ENCODE measurements around the gene ARL3. TPM values are rescaled to one million over a fixed set of nuclear protein-coding genes. Genes with fewer than 3 reads are reported as not detected.
"Not testable (repeated sequence)": the region's sequence is repeated elsewhere in the genome, so short reads cannot be mapped to it uniquely, and the experiment has no call there.

The ARL3 gene
- total RNA-seq, 1 experiment from 2014 or later, result 6.6 TPM

GRCh38 chr10:102716900-102717565 lies 2.8 kb upstream of the ARL3 start:
- H3K27me3 ChIP-seq, DNase-seq, H3K36me3 ChIP-seq, H3K9me3 ChIP-seq, H3K4me3 ChIP-seq: not testable (repeated sequence)

GRCh38 chr10:102715880-102716279 lies 1.7 kb upstream of the ARL3 start:
- no peak overlapping the region for H3K4me3 ChIP-seq
- H3K36me3 ChIP-seq, result peaks cover 2% of the 10 kb centered on the region; the same call in 1 of the 2 replicates
- DNase-seq, result no peak
- H3K27me3 ChIP-seq, result no peaks in the 10 kb centered on the region
- H3K9me3 ChIP-seq, result no peaks in the 10 kb centered on the region

GRCh38 chr10:102714621-102715455 lies 641 bp upstream of the ARL3 start, which contains the start of gene SFXN2:
TSS of gene SFXN2 (plus strand) at chr10:102714636. CDS start at chr10:102726637, 12,001 bp downstream.
- DNase-seq, result peak; percentile 12
- Histone ChIP-seq H3K36me3 (peaks cover 2% of the 10 kb centered on the region; the same call in 1 of the 2 replicates), H3K27me3 (no peaks in the 10 kb centered on the region), H3K9me3 (no peaks in the 10 kb centered on the region), H3K4me3 (peak within 1 kb of the TSS; percentile 90)

GRCh38 chr10:102713539-102713813 lies 721 bp downstream of the ARL3 start:
- DNase-seq, result no peak
- H3K9me3 ChIP-seq, result no peaks in the 10 kb centered on the region
- H3K36me3 ChIP-seq, result peaks cover 2% of the 10 kb centered on the region; the same call in 1 of the 2 replicates
- H3K4me3 ChIP-seq, result peak overlapping the region; percentile 90
- no peaks in the 10 kb centered on the region for H3K27me3 ChIP-seq

GRCh38 chr10:102712843-102713538 lies 1.2 kb downstream of the ARL3 start:
- H3K27me3 ChIP-seq, result no peaks in the 10 kb centered on the region
- H3K4me3 ChIP-seq, result peak overlapping the region; percentile 90
- no peak for DNase-seq
- no peaks in the 10 kb centered on the region for H3K9me3 ChIP-seq
- peaks cover 2% of the 10 kb centered on the region; the same call in 1 of the 2 replicates for H3K36me3 ChIP-seq

- H3K4me3 ChIP-seq, result peak overlapping the region; percentile 1; the same call in 1 of the 2 replicates
- H3K36me3 ChIP-seq, result no peaks in the 10 kb centered on the region
- no peaks in the 10 kb centered on the region for H3K27me3 ChIP-seq
- no peak for DNase-seq
- no peaks in the 10 kb centered on the region for H3K9me3 ChIP-seq
Observed at GRCh38 chr10:102712089-102712488, 2.1 kb downstream of the ARL3 start.

- Histone ChIP-seq H3K36me3 (no peaks in the 10 kb centered on the region), H3K9me3 (no peaks in the 10 kb centered on the region), H3K4me3 (no peak overlapping the region), H3K27me3 (no peaks in the 10 kb centered on the region)
- peak; percentile 41 for DNase-seq
Observed at GRCh38 chr10:102710609-102711008, 3.6 kb downstream of the ARL3 start.

GRCh38 chr10:102705531-102705930 lies 8.7 kb downstream of the ARL3 start:
- H3K9me3 ChIP-seq, result no peaks in the 10 kb centered on the region
- H3K27me3 ChIP-seq, result no peaks in the 10 kb centered on the region
- H3K36me3 ChIP-seq, result no peaks in the 10 kb centered on the region
- H3K4me3 ChIP-seq, result no peak overlapping the region
- DNase-seq, result no peak

GRCh38 chr10:102704915-102705314 lies 9.3 kb downstream of the ARL3 start:
- Histone ChIP-seq H3K36me3 (no peaks in the 10 kb centered on the region), H3K27me3 (no peaks in the 10 kb centered on the region), H3K4me3 (no peak overlapping the region), H3K9me3 (no peaks in the 10 kb centered on the region)
- no peak for DNase-seq

- H3K9me3 ChIP-seq, result no peaks in the 10 kb centered on the region
- H3K36me3 ChIP-seq, result no peaks in the 10 kb centered on the region
- no peak for DNase-seq
- H3K27me3 ChIP-seq, result no peaks in the 10 kb centered on the region
- H3K4me3 ChIP-seq, result no peak overlapping the region
Observed at GRCh38 chr10:102702742-102703141, 11.5 kb downstream of the ARL3 start.

GRCh38 chr10:102701796-102702195 lies 12.4 kb downstream of the ARL3 start:
- Histone ChIP-seq H3K27me3 (no peaks in the 10 kb centered on the region), H3K36me3 (no peaks in the 10 kb centered on the region), H3K4me3 (no peak overlapping the region), H3K9me3 (no peaks in the 10 kb centered on the region)
- DNase-seq, result no peak

GRCh38 chr10:102701272-102701671 lies 12.9 kb downstream of the ARL3 start:
- DNase-seq, result no peak

GRCh38 chr10:102698894-102699293 lies 15.3 kb downstream of the ARL3 start:
- Histone ChIP-seq H3K4me3 (no peak overlapping the region), H3K36me3 (no peaks in the 10 kb centered on the region; the same call in 1 of the 2 replicates), H3K27me3 (no peaks in the 10 kb centered on the region), H3K9me3 (no peaks in the 10 kb centered on the region)
- no peak for DNase-seq

More at GRCh38 chr10:102701272-102701671, 12.9 kb downstream of the ARL3 start:
- no peaks in the 10 kb centered on the region for H3K27me3 ChIP-seq
- no peaks in the 10 kb centered on the region for H3K36me3 ChIP-seq
- H3K4me3 ChIP-seq, result no peak overlapping the region
- no peaks in the 10 kb centered on the region for H3K9me3 ChIP-seq

- H3K27me3 ChIP-seq, result no peaks in the 10 kb centered on the region
- DNase-seq, result no peak
- H3K4me3 ChIP-seq, result no peak overlapping the region
- H3K9me3 ChIP-seq, result no peaks in the 10 kb centered on the region
- H3K36me3 ChIP-seq, result no peaks in the 10 kb centered on the region; the same call in 1 of the 2 replicates
Observed at GRCh38 chr10:102696736-102697135, 17.5 kb downstream of the ARL3 start.

GRCh38 chr10:102695401-102695800 lies 18.8 kb downstream of the ARL3 start:
- not testable (repeated sequence) for H3K36me3 ChIP-seq, H3K9me3 ChIP-seq, H3K4me3 ChIP-seq, H3K27me3 ChIP-seq, DNase-seq

- no peaks in the 10 kb centered on the region for H3K9me3 ChIP-seq
- H3K27me3 ChIP-seq, result no peaks in the 10 kb centered on the region
- H3K36me3 ChIP-seq, result no peaks in the 10 kb centered on the region; the same call in 1 of the 2 replicates
- DNase-seq, result peak; percentile 29
- no peak overlapping the region for H3K4me3 ChIP-seq
Observed at GRCh38 chr10:102691285-102692066, 22.7 kb downstream of the ARL3 start.
